OCI-LY7 (cell line): ENCODE results near the gene NCKAP5. TPM values are rescaled to one million over a fixed set of nuclear protein-coding genes. Genes with fewer than 3 reads are reported as not detected.

Experiments used
- BruUV-seq: library from RNA; stranded (reverse); fragments of 400-500 nt; replicated peaks from 2 replicates; lab custom pipeline; 2021; lab: Mats Ljungman, UMichigan
- CTCF ChIA-PET: fragments of 300-600 bp; sonication (Branson Sonifier 250); formaldehyde crosslinking; loops from one replicate; lab custom pipeline; 2022; ENCODE audit warnings: antibody characterized with exemption; ENCODE audit not compliant: unreplicated experiment; lab: Charles Lee
- POLR2A ChIA-PET: fragments of 300-600 bp; sonication (Branson Sonifier 250); formaldehyde crosslinking; loops from one replicate; lab custom pipeline; 2022; ENCODE audit warnings: antibody characterized with exemption; lab: Charles Lee
- DNase-seq: peaks from one replicate; pipeline ENCODE4 v3.0.0-alpha.2; 2015; ENCODE audit warnings: low spot score
- H2AFZ ChIP-seq: fragments of 200-600 bp; sonication (generic), shearing (Covaris generic); 2 replicates; pipeline ENCODE4 v1.6.1; 2014; ENCODE audit warnings: mild to moderate bottlenecking, antibody characterized with exemption, low read length, moderate library complexity
- H3K27ac ChIP-seq: fragments of 200-600 bp; sonication (generic); 2 replicates; pipeline ENCODE4 v1.5.1; 2014; ENCODE audit warnings: mixed run types, low read depth, mild to moderate bottlenecking, moderate library complexity, low read length, inconsistent platforms; ENCODE audit not compliant: poor library complexity, severe bottlenecking
- H3K36me3 ChIP-seq: fragments of 200-600 bp; sonication (generic); 2 replicates; pipeline ENCODE4 v1.6.1; 2014; ENCODE audit warnings: mild to moderate bottlenecking, antibody characterized with exemption, low read length, moderate library complexity, mixed read lengths; ENCODE audit not compliant: insufficient read depth
- H3K4me1 ChIP-seq: fragments of 200-600 bp; sonication (generic); 2 replicates; pipeline ENCODE4 v1.5.1; 2014; ENCODE audit warnings: mild to moderate bottlenecking, low read length; ENCODE audit not compliant: insufficient read depth, poor library complexity, severe bottlenecking
- H3K4me2 ChIP-seq: fragments of 200-600 bp; sonication (generic); 2 replicates; pipeline ENCODE4 v1.6.1; 2014; ENCODE audit warnings: mild to moderate bottlenecking, low read length
- H3K4me3 ChIP-seq: fragments of 200-600 bp; sonication (generic); 2 replicates; pipeline ENCODE4 v1.5.1; 2014; ENCODE audit warnings: mild to moderate bottlenecking, low read depth, low read length; ENCODE audit not compliant: poor library complexity, severe bottlenecking
- H3K79me2 ChIP-seq: fragments of 200-600 bp; sonication (generic); 2 replicates; pipeline ENCODE4 v1.6.1; 2016; ENCODE audit warnings: low read depth, mild to moderate bottlenecking, low read length, moderate library complexity, mixed read lengths; ENCODE audit not compliant: insufficient read depth
- H3K9me2 ChIP-seq: fragments of 200-600 bp; sonication (generic); 2 replicates; pipeline ENCODE4 v1.6.1; 2016; ENCODE audit warnings: mild to moderate bottlenecking, low read length, mixed read lengths; ENCODE audit not compliant: insufficient read depth
- H3K9me3 ChIP-seq: fragments of 200-600 bp; sonication (generic); 2 replicates; pipeline ENCODE4 v1.6.1; 2014; ENCODE audit warnings: mild to moderate bottlenecking, mixed run types, low read length, mixed read lengths
- H4K20me1 ChIP-seq: fragments of 200-600 bp; sonication (generic); 2 replicates; pipeline ENCODE4 v1.6.1; 2014; ENCODE audit warnings: mild to moderate bottlenecking, antibody characterized with exemption, low read length, moderate library complexity, mixed read lengths; ENCODE audit not compliant: insufficient read depth
- EZH2phosphoT487 ChIP-seq: fragments of 200-600 bp; sonication (generic); IDR thresholded peaks from 2 replicates; pipeline ENCODE4 v1.6.1; 2018; ENCODE audit warnings: low read depth, borderline replicate concordance, mild to moderate bottlenecking, mixed run types, antibody characterized with exemption, low read length, moderate library complexity, mixed read lengths
- intact Hi-C: fragments of 100-400 bp; cut with micrococcal nuclease; formaldehyde crosslinking; loops from one replicate; pipeline ENCODE4 v1.10.0; 2022; ENCODE audit not compliant: unreplicated experiment
- total RNA-seq, 2 experiments: library from RNA; depleted of rRNA in 1 of 2; stranded (reverse); fragments of >200 nt in 1 of 2; shearing (Covaris generic) in 1 of 2; gene quantifications; 2 replicates each; pipeline ENCODE4 v1.2.3, GENCODE V29; 2014 to 2022
- TF ChIP-seq, protein P1 (sequence below): fragments of 200-600 bp; sonication (generic); conservative IDR thresholded peaks from 2 replicates; pipeline ENCODE4 v1.5.1; 2014; ENCODE audit warnings: mild to moderate bottlenecking, antibody characterized with exemption, low read length, moderate library complexity, mixed read lengths

Gene NCKAP5
- total RNA-seq, 2 experiments from 2014 or later: not detected

DNA sequence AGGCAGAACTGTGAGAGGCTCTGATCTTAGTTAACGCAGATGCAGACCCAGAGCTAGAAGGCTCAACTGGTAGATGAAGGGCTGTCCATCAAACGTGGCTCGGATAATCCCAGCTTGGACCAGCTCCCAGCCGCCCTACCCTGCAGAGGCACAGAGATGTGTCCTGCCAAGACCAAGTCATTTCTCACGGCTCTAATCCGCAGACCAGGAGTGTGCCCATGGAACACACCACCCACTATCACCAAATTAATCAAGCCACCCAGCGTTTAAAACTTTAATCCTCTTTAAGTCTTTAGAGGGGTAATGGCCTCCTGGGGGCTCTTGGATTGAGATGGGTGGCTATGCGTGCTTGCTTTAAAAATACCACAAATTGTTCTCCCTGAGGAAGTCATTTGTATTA, 915.8 kb downstream of the NCKAP5 start:
- Histone ChIP-seq H3K9me3 (no peaks in the 10 kb centered on the region), H3K4me2 (no peak overlapping the region), H2AFZ (no peak overlapping the region), H3K36me3 (no peaks in the 10 kb centered on the region), H3K4me3 (no peak overlapping the region), H3K27ac (no peak overlapping the region), H4K20me1 (no peaks in the 10 kb centered on the region), H3K79me2 (no peaks in the 10 kb centered on the region), H3K4me1 (peaks cover 20% of the 10 kb centered on the region), H3K9me2 (no peaks in the 10 kb centered on the region)
- TF ChIP-seq EZH2phosphoT487: no peak
- TF ChIP-seq, protein P1, sequence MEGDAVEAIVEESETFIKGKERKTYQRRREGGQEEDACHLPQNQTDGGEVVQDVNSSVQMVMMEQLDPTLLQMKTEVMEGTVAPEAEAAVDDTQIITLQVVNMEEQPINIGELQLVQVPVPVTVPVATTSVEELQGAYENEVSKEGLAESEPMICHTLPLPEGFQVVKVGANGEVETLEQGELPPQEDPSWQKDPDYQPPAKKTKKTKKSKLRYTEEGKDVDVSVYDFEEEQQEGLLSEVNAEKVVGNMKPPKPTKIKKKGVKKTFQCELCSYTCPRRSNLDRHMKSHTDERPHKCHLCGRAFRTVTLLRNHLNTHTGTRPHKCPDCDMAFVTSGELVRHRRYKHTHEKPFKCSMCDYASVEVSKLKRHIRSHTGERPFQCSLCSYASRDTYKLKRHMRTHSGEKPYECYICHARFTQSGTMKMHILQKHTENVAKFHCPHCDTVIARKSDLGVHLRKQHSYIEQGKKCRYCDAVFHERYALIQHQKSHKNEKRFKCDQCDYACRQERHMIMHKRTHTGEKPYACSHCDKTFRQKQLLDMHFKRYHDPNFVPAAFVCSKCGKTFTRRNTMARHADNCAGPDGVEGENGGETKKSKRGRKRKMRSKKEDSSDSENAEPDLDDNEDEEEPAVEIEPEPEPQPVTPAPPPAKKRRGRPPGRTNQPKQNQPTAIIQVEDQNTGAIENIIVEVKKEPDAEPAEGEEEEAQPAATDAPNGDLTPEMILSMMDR: no peak
- intact Hi-C loops: no loop called here
- DNase-seq: no peak
- BruUV-seq: no TSS peak
- ChIA-PET POLR2A (no interaction called here), CTCF (no interaction called here)

DNA sequence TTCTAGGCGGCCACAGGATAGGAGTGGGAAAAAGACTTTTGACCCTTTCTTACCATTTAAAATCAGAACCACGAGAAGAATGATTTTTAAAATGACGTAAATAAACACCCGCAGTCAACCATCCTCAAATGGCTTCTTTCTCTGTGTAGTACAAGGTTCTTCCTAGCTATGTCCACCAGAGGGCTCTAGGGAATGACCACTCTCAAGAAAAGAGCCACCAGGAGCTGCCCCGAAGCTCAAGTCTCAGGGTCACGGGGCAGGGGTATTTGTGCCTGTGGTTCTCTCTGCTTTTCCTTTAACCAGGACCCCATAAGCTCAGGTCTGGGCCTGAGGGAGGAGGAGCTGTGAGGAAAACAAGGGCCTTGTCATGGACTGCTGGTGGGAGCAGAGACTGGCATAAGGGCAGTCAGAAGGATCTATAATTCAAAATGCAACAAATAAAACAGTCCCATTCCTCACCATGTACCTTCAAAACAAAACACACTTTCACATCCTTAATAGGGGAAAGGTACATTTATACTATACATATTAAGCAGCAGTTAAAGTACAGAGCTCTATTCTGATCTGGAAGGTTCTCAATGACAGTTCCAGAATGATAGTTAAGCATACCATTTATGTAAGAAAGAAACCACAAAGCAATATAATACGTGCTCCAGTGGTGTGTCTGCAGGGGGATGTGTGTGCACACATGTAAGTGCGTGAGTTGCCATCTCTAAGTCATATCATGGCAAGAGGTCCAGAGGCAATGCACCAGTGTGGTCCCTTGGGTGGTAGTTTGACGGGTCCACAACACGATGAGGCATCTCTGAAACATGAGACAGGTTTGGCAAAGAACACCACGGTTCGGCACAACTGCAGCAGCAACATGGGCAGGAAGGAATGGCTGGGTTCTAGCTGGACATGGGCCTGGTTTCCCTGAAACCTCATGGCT, 916.9 kb downstream of the NCKAP5 start:
- no TSS peak for BruUV-seq
- Histone ChIP-seq H3K79me2 (no peaks in the 10 kb centered on the region), H4K20me1 (no peaks in the 10 kb centered on the region), H3K9me3 (no peaks in the 10 kb centered on the region), H3K4me1 (peaks cover 31% of the 10 kb centered on the region), H3K4me2 (no peak overlapping the region), H2AFZ (no peak overlapping the region), H3K4me3 (no peak overlapping the region), H3K9me2 (no peaks in the 10 kb centered on the region), H3K36me3 (no peaks in the 10 kb centered on the region), H3K27ac (no peak overlapping the region)
- intact Hi-C loops: no loop called here
- no peak for DNase-seq
- POLR2A ChIA-PET: interaction anchor here (1.4 to 1.6 kb wide), 2 partner anchors 9 kb away, joined by 3 to 5 read pairs; no protein-coding TSS in a partner anchor
- CTCF ChIA-PET: no interaction called here
- TF ChIP-seq EZH2phosphoT487: no peak
- TF ChIP-seq, protein P1: no peak
